Lung (tissue), 12 donors: ENCODE measurements around the gene MATN1. TPM values are rescaled to one million over a fixed set of nuclear protein-coding genes. Genes with fewer than 3 reads are reported as not detected.

Experiments
- ATAC-seq: fragments of 200-7000 bp; cut with Tn5 transposase; one replicate; pipeline ENCODE4 v1.9.1; 2020; ENCODE audit warnings: moderate number of reproducible peaks; ENCODE audit not compliant: insufficient read depth, low FRiP score
- DNase-seq, 3 donors: peaks; one replicate each; pipeline ENCODE4 v3.0.0-alpha.2; 2013 to 2017
- H3K27ac ChIP-seq, 2 donors: one replicate each; pipeline ENCODE4 v1.5.1; 2013; ENCODE audit warnings: mild to moderate bottlenecking in 2 of 2, moderate library complexity in 2 of 2, control low read depth in 1 of 2, inconsistent platforms in 1 of 2, low read depth in 1 of 2, low read length in 1 of 2
- H3K27me3 ChIP-seq, 3 donors: one replicate each; pipeline ENCODE4 v1.5.1; 2013; ENCODE audit warnings: low read length in 2 of 3; ENCODE audit not compliant: control insufficient read depth in 3 of 3, insufficient read depth in 3 of 3
- H3K36me3 ChIP-seq, 4 donors: one replicate each; pipeline ENCODE4 v1.5.1; 2013; ENCODE audit warnings: low read length in 4 of 4, mild to moderate bottlenecking in 1 of 4, moderate library complexity in 1 of 4; ENCODE audit not compliant: control insufficient read depth in 4 of 4, insufficient read depth in 4 of 4
- H3K4me1 ChIP-seq, 5 donors: one replicate each; pipeline ENCODE4 v1.5.1; 2013; ENCODE audit warnings: low read length in 5 of 5, mild to moderate bottlenecking in 2 of 5, moderate library complexity in 1 of 5; ENCODE audit not compliant: control insufficient read depth in 5 of 5, insufficient read depth in 5 of 5
- H3K4me3 ChIP-seq: one replicate; pipeline ENCODE4 v1.5.1; 2013; ENCODE audit warnings: mild to moderate bottlenecking, control low read depth, moderate library complexity
- H3K9ac ChIP-seq, 2 donors: one replicate each; pipeline ENCODE4 v1.5.1; 2013; ENCODE audit warnings: low read length in 2 of 2, control low read depth in 1 of 2; ENCODE audit not compliant: insufficient read depth in 1 of 2
- H3K9me3 ChIP-seq, 4 donors: one replicate each; pipeline ENCODE4 v1.5.1; 2013; ENCODE audit warnings: low read length in 3 of 4, mild to moderate bottlenecking in 1 of 4, moderate library complexity in 1 of 4; ENCODE audit not compliant: control insufficient read depth in 4 of 4, insufficient read depth in 3 of 4
- WGBS, 2 donors: extraction: QIAGEN DNeasy Blood & Tissue Kit; methylation state at CpG; one replicate each; pipeline ENCODE4 v1.1.7; 2013; 5-methylcytosine and 5-hydroxymethylcytosine counted together
- polyA plus RNA-seq, 2 donors: library from polyadenylated mRNA; stranded (reverse); fragments of 200-250 nt; gene quantifications; one replicate each; pipeline ENCODE4 v1.2.1, GENCODE V29; 2013
- total RNA-seq, 2 donors: library from RNA; depleted of rRNA in 1 of 2; stranded (reverse); fragments of >200 nt in 1 of 2; gene quantifications; one replicate each; pipeline ENCODE4 v1.2.1, GENCODE V29; 2014 to 2021
- TF ChIP-seq, protein P1 (sequence below): IDR thresholded peaks from 2 replicates; pipeline ENCODE4 v1.5.1; 2012; ENCODE audit warnings: mild to moderate bottlenecking; ENCODE audit errors: control extremely low read depth, extremely low read depth
- donor health status: control.
- donor health status: control.
- donor health status: Bipolar disorder and iron deficiency.
- donor health status: healthy.
- donor health status: DM: yes; HTN: yes; CAD: no.

Gene MATN1
- total and polyA plus RNA-seq, 4 donors: 0.15 to 0.57 (median 0.17) TPM

DNA sequence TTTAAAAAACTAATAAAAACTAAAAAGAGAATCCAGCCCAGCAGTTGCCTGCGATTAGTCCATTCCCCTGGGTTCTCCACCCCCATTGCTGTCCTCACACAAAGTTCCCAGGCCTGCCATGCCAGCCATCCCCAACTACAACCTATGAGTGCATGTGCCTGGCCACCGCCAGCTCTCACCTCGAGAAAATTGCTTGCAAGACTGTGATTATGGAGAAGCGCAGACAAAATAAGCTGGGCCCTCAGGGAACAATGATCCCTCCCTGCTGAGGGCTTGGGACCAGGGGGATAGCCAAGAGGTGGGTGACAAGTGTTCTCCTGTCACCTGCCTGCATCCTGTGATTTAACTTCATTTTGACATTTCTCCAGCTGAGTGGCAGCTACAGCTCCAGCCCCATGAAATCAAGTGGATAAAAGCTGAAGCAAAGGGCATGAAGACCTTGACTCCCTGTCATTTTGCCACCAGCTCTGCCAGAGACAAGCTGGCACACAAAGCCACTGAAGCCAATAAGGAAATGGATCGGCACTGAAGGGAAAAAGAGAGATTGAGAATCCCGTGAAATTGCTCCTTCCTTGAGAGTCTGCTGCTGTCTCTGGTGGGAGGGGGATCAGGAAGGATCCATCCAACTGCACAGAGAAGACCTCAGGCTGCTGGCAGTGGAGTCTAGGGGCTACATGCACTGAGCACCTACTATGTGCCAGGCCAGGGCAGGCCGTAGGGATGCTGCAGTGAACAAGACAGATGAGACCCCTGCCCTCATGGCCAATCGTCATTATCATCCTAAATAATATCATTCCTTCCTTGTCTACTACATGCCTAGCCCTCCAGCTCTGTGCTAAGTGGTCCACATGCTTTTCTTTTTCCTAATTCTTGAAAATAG, 40.7 kb downstream of the MATN1 start:
- Histone ChIP-seq H3K36me3 (no peaks in the 10 kb centered on the region), H3K27me3 (peaks cover 0 to 20% (median 13%) of the 10 kb centered on the region in 3 donors), H3K4me3 (no peak overlapping the region), H3K9ac (no peak overlapping the region), H3K9me3 (peaks cover 0 to 16% (median 0%) of the 10 kb centered on the region in 4 donors), H3K27ac (no peak overlapping the region), H3K4me1 (peaks cover 0 to 29% (median 2%) of the 10 kb centered on the region in 5 donors)
- 81 to 86% methylated on average over 8 of the region's 8 CpGs for WGBS, 2 donors
- TF ChIP-seq, protein P1, sequence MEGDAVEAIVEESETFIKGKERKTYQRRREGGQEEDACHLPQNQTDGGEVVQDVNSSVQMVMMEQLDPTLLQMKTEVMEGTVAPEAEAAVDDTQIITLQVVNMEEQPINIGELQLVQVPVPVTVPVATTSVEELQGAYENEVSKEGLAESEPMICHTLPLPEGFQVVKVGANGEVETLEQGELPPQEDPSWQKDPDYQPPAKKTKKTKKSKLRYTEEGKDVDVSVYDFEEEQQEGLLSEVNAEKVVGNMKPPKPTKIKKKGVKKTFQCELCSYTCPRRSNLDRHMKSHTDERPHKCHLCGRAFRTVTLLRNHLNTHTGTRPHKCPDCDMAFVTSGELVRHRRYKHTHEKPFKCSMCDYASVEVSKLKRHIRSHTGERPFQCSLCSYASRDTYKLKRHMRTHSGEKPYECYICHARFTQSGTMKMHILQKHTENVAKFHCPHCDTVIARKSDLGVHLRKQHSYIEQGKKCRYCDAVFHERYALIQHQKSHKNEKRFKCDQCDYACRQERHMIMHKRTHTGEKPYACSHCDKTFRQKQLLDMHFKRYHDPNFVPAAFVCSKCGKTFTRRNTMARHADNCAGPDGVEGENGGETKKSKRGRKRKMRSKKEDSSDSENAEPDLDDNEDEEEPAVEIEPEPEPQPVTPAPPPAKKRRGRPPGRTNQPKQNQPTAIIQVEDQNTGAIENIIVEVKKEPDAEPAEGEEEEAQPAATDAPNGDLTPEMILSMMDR: no peak
- ATAC-seq: no peak
- DNase-seq: peak in 1 of 3 donors; percentile 5

- Histone ChIP-seq H3K4me3 (no peak overlapping the region), H3K36me3 (no peaks in the 10 kb centered on the region), H3K4me1 (peaks cover 0 to 21% (median 2%) of the 10 kb centered on the region in 5 donors), H3K9me3 (peaks cover 0 to 16% (median 0%) of the 10 kb centered on the region in 4 donors), H3K27ac (no peak overlapping the region), H3K9ac (no peak overlapping the region), H3K27me3 (peaks cover 0 to 20% (median 13%) of the 10 kb centered on the region in 3 donors)
- ATAC-seq: no peak
- WGBS, 2 donors: 72 to 73% methylated on average over 3 of the region's 3 CpGs
- TF ChIP-seq, protein P1: no peak
- peak in 1 of 3 donors; percentile 7 for DNase-seq
These were observed 41.6 kb downstream of the MATN1 start for GRCh38 chr1:30681782-30682181.

DNA sequence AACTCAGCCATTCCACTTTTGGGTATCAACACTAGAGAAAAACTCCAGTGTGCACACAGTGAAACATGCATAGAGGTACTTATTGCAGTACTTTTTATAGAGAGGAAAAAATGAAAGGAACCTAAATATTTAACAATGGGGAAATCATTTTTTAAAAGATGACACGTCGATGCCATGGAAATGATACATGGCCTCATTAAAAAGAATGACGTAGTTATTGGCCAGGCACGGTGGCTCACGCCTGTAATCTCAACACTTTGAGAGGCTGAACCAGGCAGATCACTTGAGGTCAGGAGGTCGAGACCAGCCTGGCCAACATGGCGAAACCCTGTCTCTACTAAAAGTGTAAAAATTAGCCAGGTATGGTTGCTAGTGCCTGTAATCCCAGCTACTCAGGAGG, 42.5 kb downstream of the MATN1 start:
- WGBS, 2 donors: 73 to 85% methylated on average over 7 of the region's 7 CpGs
- Histone ChIP-seq H3K36me3 (no peaks in the 10 kb centered on the region), H3K27ac (no peak overlapping the region), H3K9ac (no peak overlapping the region), H3K4me1 (peaks cover 0 to 12% (median 0%) of the 10 kb centered on the region in 5 donors), H3K4me3 (no peak overlapping the region), H3K9me3 (peaks cover 0 to 16% (median 1%) of the 10 kb centered on the region in 4 donors), H3K27me3 (peaks cover 0 to 20% (median 13%) of the 10 kb centered on the region in 3 donors)
- ATAC-seq: no peak
- DNase-seq: no peak
- TF ChIP-seq, protein P1: no peak
